ELR (cell line): ENCODE results near the gene TIMM23.
"Not testable (repeated sequence)": the region's sequence is repeated elsewhere in the genome, so short reads cannot be mapped to it uniquely, and the experiment has no call there.

ENCODE experiments used
- DNase-seq: peaks from one replicate; pipeline ENCODE4 v3.0.0-alpha.2; 2015; ENCODE audit warnings: low read depth

The TIMM23 gene

GRCh38 chr10:45997994-45998763 lies 25.9 kb downstream of the TIMM23 start:
- no peak for DNase-seq

GRCh38 chr10:45999955-46000354 lies 27.7 kb downstream of the TIMM23 start:
- DNase-seq, result not testable (repeated sequence)

GRCh38 chr10:46000538-46000937 lies 28.2 kb downstream of the TIMM23 start:
- DNase-seq, result no peak

- no peak for DNase-seq
These were observed 29.0 kb downstream of the TIMM23 start for GRCh38 chr10:46001187-46001756.

GRCh38 chr10:46002189-46002687 lies 29.9 kb downstream of the TIMM23 start:
- not testable (repeated sequence) for DNase-seq

GRCh38 chr10:46002916-46003693 lies 30.8 kb downstream of the TIMM23 start:
- DNase-seq, result peak; percentile 22

GRCh38 chr10:46004963-46005362 lies 32.7 kb downstream of the TIMM23 start:
- DNase-seq, result no peak

- no peak for DNase-seq
These were observed 33.1 kb downstream of the TIMM23 start for GRCh38 chr10:46005383-46005782.

GRCh38 chr10:46006219-46006618 lies 33.9 kb downstream of the TIMM23 start:
- DNase-seq, result peak; percentile 81

GRCh38 chr10:46012746-46013145 lies 40.5 kb downstream of the TIMM23 start:
- no peak for DNase-seq

GRCh38 chr10:46014206-46014605 lies 41.9 kb downstream of the TIMM23 start:
- DNase-seq, result no peak

GRCh38 chr10:46014683-46015405 lies 42.6 kb downstream of the TIMM23 start:
- no peak for DNase-seq

GRCh38 chr10:46016190-46016589 lies 43.9 kb downstream of the TIMM23 start:
- DNase-seq, result no peak

GRCh38 chr10:46016811-46017210 lies 44.5 kb downstream of the TIMM23 start:
- DNase-seq, result no peak

GRCh38 chr10:46017733-46018132 lies 45.4 kb downstream of the TIMM23 start:
- no peak for DNase-seq

GRCh38 chr10:46018453-46019176 lies 46.3 kb downstream of the TIMM23 start:
- DNase-seq, result peak; percentile 12

GRCh38 chr10:46019177-46019528 lies 46.9 kb downstream of the TIMM23 start:
- DNase-seq, result no peak

- no peak for DNase-seq
These were observed 47.5 kb downstream of the TIMM23 start for GRCh38 chr10:46019569-46020343.

- DNase-seq, result no peak
These were observed 48.0 kb downstream of the TIMM23 start for GRCh38 chr10:46020344-46020657.

GRCh38 chr10:46022978-46023702 lies 50.9 kb downstream of the TIMM23 start:
- peak; percentile 97 for DNase-seq
